Sigmoid colon (tissue), 4 donors: ENCODE data around the gene SFTPB.

Experiments
- EP300 ChIP-seq, 4 donors: sonication (generic); formaldehyde crosslinking; IDR thresholded peaks; one replicate each; pipeline ENCODE4 v1.6.1; 2017; ENCODE audit warnings: antibody characterized with exemption in 4 of 4
- POLR2A ChIP-seq, 2 donors: fragments of 450-650 bp; IDR thresholded peaks; one replicate each; pipeline ENCODE4 v1.6.1; 2016; ENCODE audit warnings: antibody characterized with exemption in 2 of 2, mild to moderate bottlenecking in 2 of 2, moderate library complexity in 2 of 2
- POLR2AphosphoS5 ChIP-seq, 4 donors: sonication (generic); formaldehyde crosslinking; IDR thresholded peaks; one replicate each; pipeline ENCODE4 v1.6.1; 2017; ENCODE audit warnings: antibody characterized with exemption in 4 of 4
- TF ChIP-seq, protein P1 (sequence below), 4 experiments: fragments of 450-650 bp in 3 of 4; fragments of 200-600 bp in 1 of 4; IDR thresholded peaks; one replicate each; pipeline ENCODE4 v1.5.1; 2016 to 2019; ENCODE audit warnings: antibody characterized with exemption in 4 of 4, mild to moderate bottlenecking in 3 of 4, moderate library complexity in 2 of 4

DNA sequence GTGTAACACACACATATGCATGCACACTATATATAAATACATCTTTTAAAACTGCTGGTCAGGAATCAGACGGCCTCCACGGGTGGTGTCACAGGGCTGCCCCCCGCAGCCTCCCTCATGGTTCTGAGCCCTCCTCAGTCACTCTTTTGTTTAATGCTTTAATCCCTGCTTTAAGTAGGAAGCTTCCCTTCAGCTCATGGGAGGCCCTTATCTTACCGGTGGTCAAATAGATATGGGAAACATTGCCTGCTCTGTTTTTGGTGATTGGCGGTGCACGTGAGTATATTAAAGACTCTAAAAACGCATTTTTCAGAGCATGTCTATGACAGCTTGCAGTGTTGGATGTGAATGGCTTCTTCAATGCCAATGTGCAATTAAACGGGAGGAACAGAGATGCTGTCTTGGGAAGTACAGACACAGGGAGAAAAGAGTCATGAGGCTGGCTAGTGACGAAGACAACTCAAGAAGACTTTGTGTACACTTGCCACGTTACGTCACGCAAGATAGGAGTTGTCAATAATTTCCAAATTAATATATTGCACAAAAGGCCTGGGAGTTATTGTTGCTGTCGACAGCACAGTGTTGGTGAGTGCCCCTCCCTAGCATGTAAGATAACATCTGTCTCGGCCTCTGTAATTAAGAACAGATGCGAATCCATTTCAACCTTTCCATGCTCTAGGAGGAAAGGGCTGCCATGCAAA lies 49.5 kb upstream of the SFTPB start:
- TF ChIP-seq, protein P1, sequence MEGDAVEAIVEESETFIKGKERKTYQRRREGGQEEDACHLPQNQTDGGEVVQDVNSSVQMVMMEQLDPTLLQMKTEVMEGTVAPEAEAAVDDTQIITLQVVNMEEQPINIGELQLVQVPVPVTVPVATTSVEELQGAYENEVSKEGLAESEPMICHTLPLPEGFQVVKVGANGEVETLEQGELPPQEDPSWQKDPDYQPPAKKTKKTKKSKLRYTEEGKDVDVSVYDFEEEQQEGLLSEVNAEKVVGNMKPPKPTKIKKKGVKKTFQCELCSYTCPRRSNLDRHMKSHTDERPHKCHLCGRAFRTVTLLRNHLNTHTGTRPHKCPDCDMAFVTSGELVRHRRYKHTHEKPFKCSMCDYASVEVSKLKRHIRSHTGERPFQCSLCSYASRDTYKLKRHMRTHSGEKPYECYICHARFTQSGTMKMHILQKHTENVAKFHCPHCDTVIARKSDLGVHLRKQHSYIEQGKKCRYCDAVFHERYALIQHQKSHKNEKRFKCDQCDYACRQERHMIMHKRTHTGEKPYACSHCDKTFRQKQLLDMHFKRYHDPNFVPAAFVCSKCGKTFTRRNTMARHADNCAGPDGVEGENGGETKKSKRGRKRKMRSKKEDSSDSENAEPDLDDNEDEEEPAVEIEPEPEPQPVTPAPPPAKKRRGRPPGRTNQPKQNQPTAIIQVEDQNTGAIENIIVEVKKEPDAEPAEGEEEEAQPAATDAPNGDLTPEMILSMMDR (IDR thresholded peaks at IDR 0.05) = no peak
- TF ChIP-seq POLR2A (IDR thresholded peaks at IDR 0.05) = no peak
- TF ChIP-seq POLR2AphosphoS5 (IDR thresholded peaks at IDR 0.05) = no peak
- no peak for TF ChIP-seq EP300 (IDR thresholded peaks at IDR 0.05)
